GM19372 (cell line): ENCODE data around the gene MED17.
"Not testable (repeated sequence)": the region's sequence is repeated elsewhere in the genome, so short reads cannot be mapped to it uniquely, and the experiment has no call there.

Experiments used
- ATAC-seq: cut with Tn5 transposase; IDR thresholded peaks from one replicate; pipeline ENCODE4 v1.9.1; 2021; ENCODE audit warnings: mild to moderate bottlenecking, low read depth, moderate library complexity; ENCODE audit not compliant: unreplicated experiment

MED17 gene

DNA sequence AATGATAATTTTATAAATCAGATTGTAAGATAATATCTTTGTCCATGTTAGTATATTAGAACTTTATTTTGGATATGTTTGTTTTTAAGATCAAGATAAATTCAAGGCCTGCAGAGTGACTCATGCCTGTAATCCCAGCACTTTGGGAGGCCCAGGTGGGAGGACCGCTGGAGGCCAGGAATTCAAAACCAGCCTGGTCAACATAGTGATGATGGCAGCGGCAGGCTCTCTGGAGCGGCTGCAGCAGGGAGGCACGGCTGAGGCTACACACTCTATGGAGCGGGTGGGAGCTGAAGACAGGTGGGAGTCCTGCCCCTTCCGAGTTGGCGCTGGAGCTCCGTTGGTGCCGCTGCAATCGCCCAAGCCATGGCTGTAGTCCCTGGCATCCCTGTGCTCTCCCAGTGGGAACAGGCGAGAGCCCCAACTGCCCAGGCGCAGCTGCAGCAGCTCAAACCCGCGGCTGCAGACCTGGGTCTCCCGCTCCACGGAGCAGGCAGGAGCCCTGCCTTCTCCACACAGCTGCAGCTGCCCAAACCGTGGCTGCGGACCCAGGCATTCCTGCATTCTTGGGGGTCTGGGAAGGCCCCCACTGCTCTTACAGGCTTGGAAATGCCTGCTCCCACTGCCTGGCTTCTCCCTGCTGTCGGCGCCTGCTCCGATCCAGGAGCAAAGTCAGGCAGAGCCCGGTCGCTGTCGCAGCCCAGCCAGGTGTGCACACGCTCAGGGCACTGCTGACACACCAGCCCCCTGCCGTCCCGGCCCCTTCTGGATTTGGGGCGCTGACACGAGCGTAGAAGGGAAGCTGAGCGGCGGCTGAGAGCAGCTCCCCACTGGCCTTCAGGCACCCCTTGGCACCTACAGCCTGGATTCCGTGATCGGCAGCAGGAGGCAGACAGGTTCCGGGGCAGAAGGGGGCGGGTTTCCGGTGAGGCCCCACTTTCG, 25.9 kb upstream of the MED17 start:
- no peak for ATAC-seq

DNA sequence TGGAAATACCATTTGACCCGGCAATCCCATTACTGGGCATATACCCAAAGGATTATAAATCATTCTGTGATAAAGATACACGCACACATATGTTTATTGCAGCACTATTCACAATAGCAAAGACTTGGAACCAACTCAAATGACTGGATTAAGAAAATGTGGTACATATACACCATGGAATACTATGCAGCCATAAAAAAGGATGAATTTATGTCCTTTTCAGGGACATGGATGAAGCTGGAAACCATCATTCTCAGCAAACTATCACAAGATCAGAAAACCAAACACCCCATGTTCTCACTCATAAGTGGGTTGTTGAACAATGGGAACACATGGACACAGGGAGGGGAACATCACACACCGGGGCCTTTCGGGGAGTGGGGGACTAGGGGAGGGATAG, 25.0 kb upstream of the MED17 start:
- not testable (repeated sequence) for ATAC-seq

- ATAC-seq = no peak
Measured at GRCh38 chr11:93761910-93762309, 22.2 kb upstream of the MED17 start.

DNA sequence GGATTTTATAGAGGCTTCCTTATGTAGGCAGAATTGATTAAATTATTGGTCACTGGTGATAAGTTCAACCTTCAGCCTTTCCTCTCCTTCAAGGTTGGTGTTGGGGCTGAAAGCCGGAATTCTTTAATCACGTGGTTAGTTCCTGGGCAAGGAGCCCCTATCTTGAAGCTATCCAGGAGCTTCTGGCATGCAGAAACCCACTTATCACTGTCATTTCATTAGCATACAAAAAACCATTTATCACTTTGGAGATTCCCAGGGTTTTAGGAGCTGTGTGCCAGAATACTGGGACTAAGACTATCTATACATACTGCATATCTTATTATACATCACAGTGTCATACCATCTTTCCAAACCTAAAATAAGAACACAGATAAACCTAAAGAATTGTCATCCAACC, 18.5 kb upstream of the MED17 start:
- ATAC-seq = no peak

DNA sequence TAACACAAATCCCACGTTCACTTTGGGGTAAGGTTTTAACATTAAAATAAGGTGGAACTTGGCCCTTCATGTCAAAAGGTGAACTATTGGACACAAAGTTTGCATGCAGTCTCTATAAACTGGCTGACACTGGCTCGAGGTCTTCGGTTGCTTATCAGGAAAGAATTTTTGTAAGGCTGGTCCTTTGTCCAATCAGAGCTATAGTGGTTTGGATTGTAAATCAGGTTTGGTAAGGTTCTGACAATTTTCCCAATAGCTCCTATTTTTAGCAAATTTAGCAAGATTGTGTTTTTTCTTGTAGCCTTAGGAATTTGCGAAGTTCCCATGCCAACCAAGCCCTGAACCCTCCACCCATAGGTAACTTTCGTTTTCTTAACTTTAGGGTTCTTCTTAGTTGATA, 17.6 kb upstream of the MED17 start:
- no peak for ATAC-seq

DNA sequence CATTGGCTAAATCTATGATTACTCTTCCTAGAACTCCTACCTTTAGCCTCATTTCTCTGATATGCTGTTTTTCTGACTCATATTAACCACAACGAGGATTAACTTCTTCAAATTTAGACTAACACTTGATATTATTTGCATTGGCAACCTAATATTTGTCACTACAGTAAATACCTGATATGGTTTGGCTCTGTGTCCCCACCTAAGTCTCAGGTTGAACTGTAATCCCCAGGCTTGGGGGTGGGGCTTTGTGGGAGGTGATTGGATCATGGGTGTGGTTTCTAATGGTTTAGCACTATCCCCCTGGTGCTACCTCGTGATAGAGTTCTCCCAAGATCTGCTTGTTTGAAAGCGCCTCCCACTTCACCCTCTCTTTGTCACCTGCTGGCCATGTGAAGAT, 17.1 kb upstream of the MED17 start:
- ATAC-seq = no peak

GRCh38 chr11:93770160-93770559, 13.9 kb upstream of the MED17 start:
- ATAC-seq = no peak

DNA sequence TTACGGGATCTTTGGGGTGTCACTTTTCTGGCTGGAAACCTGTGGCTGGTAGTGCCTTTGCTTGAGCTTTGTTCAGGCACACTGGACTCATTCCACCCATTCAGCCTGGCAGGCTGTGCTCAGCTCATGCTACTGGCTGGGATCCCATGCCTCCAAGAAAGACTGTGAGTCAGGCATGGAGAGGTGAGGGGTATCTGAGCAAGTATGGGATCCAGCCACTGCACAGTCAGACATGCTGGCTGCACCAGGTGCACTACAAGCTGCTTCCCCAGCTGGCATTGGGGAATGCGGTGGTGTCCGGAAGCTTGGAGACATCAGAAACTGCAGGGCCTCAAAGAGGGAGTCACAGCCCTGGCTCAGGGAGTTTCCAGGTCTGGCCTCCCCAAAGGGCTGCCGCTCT, 12.0 kb upstream of the MED17 start:
- ATAC-seq = no peak

- no peak for ATAC-seq
Measured at GRCh38 chr11:93773045-93773477, 11.0 kb upstream of the MED17 start.

- no peak for ATAC-seq
Measured at GRCh38 chr11:93773601-93774200, 10.4 kb upstream of the MED17 start.

- not testable (repeated sequence) for ATAC-seq
Measured at GRCh38 chr11:93774560-93774959, 9.5 kb upstream of the MED17 start.

DNA sequence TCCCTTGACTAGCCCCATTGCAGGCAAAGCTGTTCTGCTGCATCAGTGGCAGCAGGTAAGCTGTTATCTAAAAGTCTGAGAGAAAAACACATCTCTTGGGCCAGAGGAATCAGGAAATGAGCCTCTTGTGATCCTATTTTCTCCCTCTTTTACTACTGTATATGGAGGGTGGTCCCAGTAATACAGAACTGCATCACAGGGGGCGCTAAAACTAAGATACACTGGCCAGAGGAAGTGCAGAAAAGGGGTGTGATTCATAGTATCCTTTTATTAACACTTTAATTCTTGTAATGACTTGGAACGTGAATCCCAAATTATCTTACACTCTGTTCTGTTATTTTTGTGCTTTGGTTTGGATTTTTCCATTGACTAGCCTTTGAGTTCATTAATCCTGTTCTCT, 8.8 kb upstream of the MED17 start:
- ATAC-seq = no peak

- ATAC-seq = no peak
Measured at GRCh38 chr11:93783362-93783761, 720 bp upstream of the MED17 start.

GRCh38 chr11:93783765-93784144, 327 bp upstream of the MED17 start:
- ATAC-seq = peak; percentile 49

DNA sequence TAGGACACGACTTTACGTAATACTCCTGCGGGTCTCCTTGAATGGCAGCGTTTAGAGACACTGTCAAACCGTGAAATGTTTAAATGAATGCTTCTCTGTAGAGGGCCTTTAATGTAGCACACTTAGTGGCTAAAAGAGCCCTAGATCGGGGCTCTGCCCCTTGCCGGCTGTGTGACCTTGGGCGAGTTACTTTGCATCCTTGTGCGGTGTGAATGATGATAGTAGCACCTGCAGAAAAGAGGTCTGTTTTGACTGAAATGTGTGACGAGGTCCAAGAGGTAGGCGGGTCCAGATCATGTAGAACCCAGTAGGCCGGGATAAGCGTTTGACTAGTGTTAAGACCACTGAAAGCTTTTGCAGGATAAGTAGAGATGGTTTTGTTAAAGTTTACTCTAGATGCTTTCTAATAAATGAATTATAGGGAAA, 866 bp downstream of the MED17 start:
- ATAC-seq = peak; percentile 23

GRCh38 chr11:93791493-93791892, 7.4 kb downstream of the MED17 start:
- ATAC-seq = no peak

DNA sequence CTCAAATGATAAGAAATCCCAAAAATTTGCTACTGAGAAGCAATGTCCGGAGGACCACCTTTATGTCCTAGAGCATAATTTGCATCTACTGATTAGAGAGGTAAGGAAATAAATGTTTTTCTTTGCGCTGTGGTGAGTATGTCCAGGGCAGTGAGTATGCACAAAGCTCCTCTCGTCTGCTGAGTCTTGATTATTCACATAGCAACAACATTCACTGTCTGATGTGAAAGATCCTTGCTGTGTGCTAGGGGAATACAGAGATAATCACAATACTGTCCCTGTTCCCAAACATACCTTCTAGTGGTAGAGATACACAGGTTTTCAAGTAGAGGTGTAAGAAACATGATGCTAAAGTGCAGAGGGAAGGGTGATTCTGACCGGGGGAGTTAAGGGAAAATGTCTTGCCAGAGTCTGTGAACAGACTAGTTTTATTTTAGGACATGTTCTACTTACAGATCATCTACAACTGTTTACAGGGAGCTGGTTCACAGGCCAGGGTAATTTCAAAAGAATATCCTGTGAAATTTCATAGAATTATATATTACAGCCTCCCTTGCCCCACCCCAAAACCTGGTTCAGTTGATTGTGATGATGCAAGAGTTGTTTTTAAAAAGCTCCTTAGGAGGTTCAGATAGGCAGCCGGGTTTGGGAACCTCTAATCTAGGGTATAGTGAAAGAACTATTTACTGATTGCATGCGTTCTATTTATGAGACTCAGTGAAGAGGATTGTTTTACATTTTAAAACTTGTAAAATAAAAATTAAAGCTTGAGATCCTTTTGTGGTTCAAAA, 12.6 kb downstream of the MED17 start:
- ATAC-seq = no peak

DNA sequence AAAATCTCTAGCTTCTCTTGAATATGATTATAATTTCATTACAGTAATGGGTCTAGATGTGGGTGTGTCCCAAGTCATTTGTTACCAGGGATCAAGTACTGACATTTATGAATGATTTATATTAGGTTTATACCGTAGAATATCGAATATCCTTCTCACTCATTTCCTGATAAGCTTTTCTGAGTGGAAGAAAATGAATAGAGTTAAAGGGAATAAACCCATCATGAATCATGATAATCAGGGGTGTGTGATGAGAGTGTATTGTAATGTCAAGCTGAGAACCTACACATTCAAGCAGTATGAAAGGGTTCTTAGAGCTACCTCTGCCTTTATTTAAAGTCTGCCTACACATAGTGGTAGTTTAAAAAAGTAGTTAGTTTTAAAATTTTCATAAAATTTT, 17.3 kb downstream of the MED17 start:
- ATAC-seq = no peak

DNA sequence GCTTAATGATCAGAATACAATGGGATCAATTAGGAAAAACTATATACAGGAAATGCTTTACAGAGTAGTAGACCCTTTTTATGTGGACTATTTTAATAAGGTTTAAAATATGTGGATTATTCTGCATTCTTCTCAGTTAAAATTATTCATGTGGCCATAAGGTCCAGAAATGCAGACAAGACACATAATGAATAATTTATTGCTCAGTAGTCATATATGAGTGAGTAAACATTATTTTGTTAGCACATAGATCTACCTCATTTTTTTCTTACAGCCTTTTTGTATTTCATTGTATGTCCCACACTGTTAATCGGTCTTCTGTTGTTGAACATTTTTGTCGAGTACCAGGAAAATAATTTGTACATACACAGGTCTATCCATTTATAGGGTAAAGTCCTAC, 20.8 kb downstream of the MED17 start:
- ATAC-seq = no peak

DNA sequence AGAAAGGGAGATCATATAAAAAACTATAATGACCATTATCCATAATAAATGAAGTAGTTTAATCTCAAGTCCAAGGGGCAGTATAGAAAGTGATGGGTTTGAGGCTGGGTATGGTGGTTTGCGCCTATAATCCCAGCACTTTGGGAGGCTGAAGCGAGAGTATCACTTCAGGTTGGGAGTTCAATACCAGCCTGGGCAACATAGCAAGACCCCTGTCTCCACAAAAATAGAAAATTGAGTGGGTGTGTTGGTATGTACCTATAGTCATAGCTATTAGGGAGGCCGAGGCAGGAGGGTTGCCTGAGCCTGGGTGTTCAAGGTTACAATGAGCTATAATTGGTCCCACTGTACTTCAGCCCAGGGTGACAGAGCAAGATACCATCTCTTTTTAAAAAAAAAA, 23.9 kb downstream of the MED17 start:
- ATAC-seq = no peak

- ATAC-seq = no peak
Measured at GRCh38 chr11:93813974-93814373, 29.9 kb downstream of the MED17 start.
